ENCODE results near the gene SYT7. TPM values are rescaled to one million over a fixed set of nuclear protein-coding genes. Genes with fewer than 3 reads are reported as not detected.
A peak's percentile ranks its signal among the peaks of the same experiment; 100 is the strongest.

The SYT7 gene
- total and polyA plus RNA-seq, 9 donors = 0.93 to 2.8 (median 2.3) TPM

- Histone ChIP-seq H3K4me3 (ENCODE audit: low read length) (no peak overlapping the region), H3K9me3 (replicated peaks; ENCODE audit: control insufficient read depth, low read depth, low read length) (no peaks in the 10 kb centered on the region), H3K36me3 (ENCODE audit: control insufficient read depth, insufficient read depth, low read length) (no peaks in the 10 kb centered on the region), H3K27ac (ENCODE audit: low read length) (no peak overlapping the region), H3K27me3 (ENCODE audit: control insufficient read depth, insufficient read depth, low read length) (peaks cover 62% of the 10 kb centered on the region), H3K4me1 (ENCODE audit: control insufficient read depth, insufficient read depth, low read length) (peaks cover 32% of the 10 kb centered on the region)
- WGBS (ENCODE audit: insufficient coverage) = 74% methylated on average over 10 of the region's 16 CpGs
- no peak for DNase-seq
Observed at GRCh38 chr11:61510166-61510919, 70.5 kb downstream of the SYT7 start.

- Histone ChIP-seq H3K36me3 (ENCODE audit: control insufficient read depth, insufficient read depth, low read length) (no peaks in the 10 kb centered on the region), H3K4me1 (ENCODE audit: control insufficient read depth, insufficient read depth, low read length) (peaks cover 32% of the 10 kb centered on the region), H3K27ac (ENCODE audit: low read length) (no peak overlapping the region), H3K4me3 (ENCODE audit: low read length) (peak overlapping the region; percentile 29), H3K9me3 (replicated peaks; ENCODE audit: control insufficient read depth, low read depth, low read length) (no peaks in the 10 kb centered on the region), H3K27me3 (ENCODE audit: control insufficient read depth, insufficient read depth, low read length) (peaks cover 62% of the 10 kb centered on the region)
- WGBS (ENCODE audit: insufficient coverage) = 4% methylated on average over 104 of the region's 117 CpGs
- DNase-seq = peak; percentile 88
Observed at GRCh38 chr11:61509043-61510029, 71.5 kb downstream of the SYT7 start.

DNA sequence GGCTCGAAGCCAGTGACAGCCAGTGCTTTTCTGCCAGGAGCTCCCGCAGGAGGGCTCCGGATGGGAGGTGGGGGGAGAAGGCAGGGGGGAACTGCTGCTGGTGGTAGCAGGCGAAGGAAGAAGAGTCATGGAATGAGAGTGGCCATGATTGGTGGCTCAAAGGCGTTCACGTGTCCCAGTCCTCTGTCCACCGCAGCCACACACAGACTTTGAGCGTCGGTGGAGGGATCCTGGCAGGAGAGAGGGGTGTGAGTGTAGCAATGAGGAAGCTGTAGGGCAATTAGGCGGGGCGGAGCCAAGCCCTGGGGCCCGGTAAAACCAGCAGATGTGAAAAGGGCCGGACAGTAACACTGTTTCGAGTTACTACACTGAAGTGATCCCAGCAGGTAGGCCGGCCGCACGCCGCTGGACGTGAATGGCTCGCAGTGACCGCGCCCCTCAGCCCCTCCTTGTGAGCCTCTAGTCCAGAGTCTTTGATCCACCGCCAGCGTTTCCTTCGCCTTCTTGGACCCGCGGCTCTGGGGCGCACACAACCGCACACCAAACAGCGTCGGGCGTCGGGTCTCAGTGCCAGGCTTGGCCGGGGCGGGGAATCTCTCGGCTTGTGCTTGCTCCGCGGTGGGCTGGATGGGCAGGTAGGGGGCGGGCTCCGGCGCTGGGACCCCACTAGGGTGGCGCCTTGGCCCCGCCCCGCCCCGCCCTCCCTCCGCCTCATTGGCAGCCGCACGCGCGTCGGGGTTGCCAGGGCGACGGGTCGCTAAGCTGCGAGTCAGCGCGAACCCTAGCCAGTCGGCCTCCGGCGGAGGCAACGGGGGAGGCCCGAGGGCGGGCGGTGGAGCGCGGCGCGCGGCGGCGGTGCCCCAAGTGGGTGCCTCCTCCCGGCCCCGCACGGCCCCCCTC, 72.7 kb downstream of the SYT7 start, which contains the start of gene LRRC10B:
TSS of gene LRRC10B (plus strand) at position 788 of the 900 bp plus-strand sequence. CDS start 250 bp downstream, outside the sequence.
- no peaks in the 10 kb centered on the region for H3K36me3 ChIP-seq (ENCODE audit: control insufficient read depth, insufficient read depth, low read length)
- peaks cover 57% of the 10 kb centered on the region for H3K27me3 ChIP-seq (ENCODE audit: control insufficient read depth, insufficient read depth, low read length)
- no peak within 1 kb of the TSS for H3K27ac ChIP-seq (ENCODE audit: low read length)
- H3K4me1 ChIP-seq (ENCODE audit: control insufficient read depth, insufficient read depth, low read length) = peaks cover 32% of the 10 kb centered on the region
- H3K4me3 ChIP-seq (ENCODE audit: low read length) = peak within 1 kb of the TSS; percentile 29
- WGBS (ENCODE audit: insufficient coverage) = 2% methylated on average over 64 of the region's 74 CpGs
- no peaks in the 10 kb centered on the region for H3K9me3 ChIP-seq (replicated peaks; ENCODE audit: control insufficient read depth, low read depth, low read length)
- peak; percentile 37 for DNase-seq

DNA sequence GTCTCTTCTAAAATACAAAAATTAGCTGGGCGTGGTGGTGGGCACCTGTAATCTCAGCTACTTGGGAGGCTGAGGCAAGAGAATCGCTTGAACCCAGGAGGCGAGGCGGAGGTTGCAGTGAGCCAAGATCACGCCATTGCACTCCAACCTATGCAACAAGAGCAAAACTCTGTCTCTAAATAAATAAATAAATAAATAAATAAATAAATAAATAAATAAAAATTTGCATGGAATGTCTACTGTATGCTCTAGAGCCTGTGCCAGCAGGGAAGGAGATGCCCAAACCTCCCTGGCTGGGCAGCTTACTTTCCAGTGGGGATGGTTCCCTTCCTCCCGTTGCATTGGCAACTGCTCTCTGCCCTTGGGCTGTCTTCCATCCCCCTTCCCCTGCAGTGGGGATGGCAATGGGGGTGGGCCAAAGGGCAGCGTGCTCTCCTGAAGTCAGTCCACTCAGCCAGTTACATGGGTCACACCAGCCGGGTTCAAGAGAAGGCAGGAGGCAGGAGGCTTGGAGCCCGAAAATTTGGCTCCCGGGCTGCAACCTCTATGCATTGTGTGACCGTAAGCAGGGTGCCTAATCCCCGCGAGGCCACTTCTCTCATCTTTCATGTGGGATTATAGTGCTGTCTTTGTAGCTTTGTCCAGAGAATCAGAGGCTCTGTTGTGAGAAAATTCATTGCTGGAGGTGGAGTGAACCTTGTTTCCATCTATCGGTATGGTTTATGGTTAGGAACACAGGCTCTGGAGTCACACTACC, 73.7 kb downstream of the SYT7 start:
- H3K36me3 ChIP-seq (ENCODE audit: control insufficient read depth, insufficient read depth, low read length) = no peaks in the 10 kb centered on the region
- WGBS (ENCODE audit: insufficient coverage) = 45% methylated on average over 5 of the region's 14 CpGs

GRCh38 chr11:61505640-61506155, 75.2 kb downstream of the SYT7 start:
- H3K4me3 ChIP-seq (ENCODE audit: low read length) = no peak overlapping the region
- DNase-seq = no peak
- no peak overlapping the region for H3K27ac ChIP-seq (ENCODE audit: low read length)
- H3K36me3 ChIP-seq (ENCODE audit: control insufficient read depth, insufficient read depth, low read length) = no peaks in the 10 kb centered on the region
- WGBS (ENCODE audit: insufficient coverage) = 22% methylated on average over 5 of the region's 10 CpGs
- H3K4me1 ChIP-seq (ENCODE audit: control insufficient read depth, insufficient read depth, low read length) = peaks cover 28% of the 10 kb centered on the region
- H3K9me3 ChIP-seq (replicated peaks; ENCODE audit: control insufficient read depth, low read depth, low read length) = no peaks in the 10 kb centered on the region
- H3K27me3 ChIP-seq (ENCODE audit: control insufficient read depth, insufficient read depth, low read length) = peaks cover 50% of the 10 kb centered on the region

More for the DNA sequence above, 73.7 kb downstream of the SYT7 start:
- Histone ChIP-seq H3K27me3 (ENCODE audit: control insufficient read depth, insufficient read depth, low read length) (peaks cover 58% of the 10 kb centered on the region), H3K4me1 (ENCODE audit: control insufficient read depth, insufficient read depth, low read length) (peaks cover 32% of the 10 kb centered on the region), H3K9me3 (replicated peaks; ENCODE audit: control insufficient read depth, low read depth, low read length) (no peaks in the 10 kb centered on the region), H3K27ac (ENCODE audit: low read length) (no peak overlapping the region), H3K4me3 (ENCODE audit: low read length) (no peak overlapping the region)
- no peak for DNase-seq

DNA sequence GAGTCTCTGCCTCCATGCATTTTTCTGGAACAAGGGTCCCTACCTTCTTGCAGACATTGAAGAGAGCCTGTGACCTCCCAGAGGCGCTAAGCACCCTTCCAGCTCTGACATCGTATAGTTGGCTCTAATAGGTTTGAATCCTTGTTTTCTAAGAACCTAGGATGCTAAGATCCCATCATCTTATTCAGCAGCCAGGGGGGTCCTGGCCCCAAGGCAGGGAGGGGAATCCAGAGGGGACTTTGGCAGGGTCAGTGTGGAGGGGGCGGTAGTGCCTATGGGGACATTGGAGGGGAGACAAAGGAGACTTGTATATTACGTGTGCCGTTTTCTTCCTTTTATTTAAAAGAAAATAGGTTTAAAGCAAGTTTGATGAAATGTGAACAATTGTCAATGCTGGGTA, 75.8 kb downstream of the SYT7 start:
- Histone ChIP-seq H3K27ac (ENCODE audit: low read length) (no peak overlapping the region), H3K27me3 (ENCODE audit: control insufficient read depth, insufficient read depth, low read length) (peaks cover 44% of the 10 kb centered on the region), H3K36me3 (ENCODE audit: control insufficient read depth, insufficient read depth, low read length) (no peaks in the 10 kb centered on the region), H3K9me3 (replicated peaks; ENCODE audit: control insufficient read depth, low read depth, low read length) (no peaks in the 10 kb centered on the region), H3K4me3 (ENCODE audit: low read length) (no peak overlapping the region), H3K4me1 (ENCODE audit: control insufficient read depth, insufficient read depth, low read length) (peaks cover 22% of the 10 kb centered on the region)
- DNase-seq = no peak
- WGBS (ENCODE audit: insufficient coverage) = 89% methylated on average over 1 of the region's 5 CpGs

DNA sequence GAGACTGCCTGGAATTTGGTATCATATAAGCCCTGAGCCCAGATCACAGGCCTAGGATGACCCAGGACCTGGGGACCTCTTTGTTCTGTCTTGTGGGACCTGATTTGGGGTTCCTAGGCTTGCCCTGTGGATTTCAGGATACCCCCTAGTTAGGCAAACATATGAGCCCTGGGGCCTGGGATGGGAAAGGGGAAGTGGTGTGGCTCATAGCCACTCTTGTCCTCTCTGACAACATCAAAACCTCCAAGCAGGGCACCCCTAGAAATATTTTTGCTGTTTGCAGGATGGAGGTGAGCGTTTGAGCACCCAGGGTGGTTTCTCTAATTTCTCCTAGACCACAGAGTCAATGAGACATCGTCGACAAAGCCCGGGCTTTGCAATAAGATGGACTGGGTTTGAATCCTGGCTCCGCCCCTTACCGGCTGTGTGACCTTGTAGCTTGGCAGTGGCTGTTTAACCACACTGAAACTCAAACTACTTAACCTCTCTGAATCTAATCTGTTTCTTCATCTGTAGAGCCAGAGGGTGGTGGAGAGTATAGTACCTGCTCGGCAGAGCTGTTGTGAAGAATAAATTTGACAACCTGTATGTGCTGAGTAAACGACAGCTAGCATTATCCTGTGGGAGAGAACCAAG, 77.6 kb downstream of the SYT7 start:
- Histone ChIP-seq H3K27ac (ENCODE audit: low read length) (no peak overlapping the region), H3K4me1 (ENCODE audit: control insufficient read depth, insufficient read depth, low read length) (peaks cover 10% of the 10 kb centered on the region), H3K9me3 (replicated peaks; ENCODE audit: control insufficient read depth, low read depth, low read length) (no peaks in the 10 kb centered on the region), H3K27me3 (ENCODE audit: control insufficient read depth, insufficient read depth, low read length) (peaks cover 33% of the 10 kb centered on the region), H3K4me3 (ENCODE audit: low read length) (no peak overlapping the region), H3K36me3 (ENCODE audit: control insufficient read depth, insufficient read depth, low read length) (no peaks in the 10 kb centered on the region)
- no CpG with 5 or more reads among the region's 8 CpGs for WGBS (ENCODE audit: insufficient coverage)
- no peak for DNase-seq

DNA sequence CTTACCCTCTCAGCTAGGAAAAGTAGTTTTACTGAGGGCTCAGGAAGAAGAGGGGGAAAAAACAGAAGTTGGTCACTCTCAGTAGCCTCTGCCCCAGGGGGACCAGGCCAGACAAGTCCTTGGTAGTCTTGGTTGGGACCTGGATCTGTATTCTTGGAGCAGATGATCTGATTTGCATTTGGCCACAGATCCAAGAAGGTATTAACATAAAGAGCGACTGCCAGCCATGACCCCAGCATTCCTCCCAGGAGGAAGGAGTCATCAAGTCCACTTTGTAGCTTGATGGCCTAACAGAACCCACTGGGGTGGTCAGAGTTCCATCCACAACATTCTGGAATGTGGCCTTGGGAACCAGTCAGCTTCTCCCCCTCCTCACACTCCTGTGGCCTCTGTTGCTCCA, 78.4 kb downstream of the SYT7 start:
- 71% methylated on average over 1 of the region's 1 CpG for WGBS (ENCODE audit: insufficient coverage)
- no peak for DNase-seq
- H3K27me3 ChIP-seq (ENCODE audit: control insufficient read depth, insufficient read depth, low read length) = peaks cover 26% of the 10 kb centered on the region
- H3K36me3 ChIP-seq (ENCODE audit: control insufficient read depth, insufficient read depth, low read length) = no peaks in the 10 kb centered on the region
- H3K27ac ChIP-seq (ENCODE audit: low read length) = no peak overlapping the region
- peaks cover 8% of the 10 kb centered on the region for H3K4me1 ChIP-seq (ENCODE audit: control insufficient read depth, insufficient read depth, low read length)
- no peaks in the 10 kb centered on the region for H3K9me3 ChIP-seq (replicated peaks; ENCODE audit: control insufficient read depth, low read depth, low read length)
- no peak overlapping the region for H3K4me3 ChIP-seq (ENCODE audit: low read length)
